GM18502 (cell line): Measurements from ENCODE around the gene GLIS1.

Experiments used
- ATAC-seq: cut with Tn5 transposase; IDR thresholded peaks from one replicate; pipeline ENCODE4 v1.9.1; 2021; ENCODE audit warnings: mild to moderate bottlenecking; ENCODE audit not compliant: unreplicated experiment, poor library complexity

GLIS1 gene

GRCh38 chr1:53507116-53507820 lies 231.7 kb downstream of the GLIS1 start:
- no peak for ATAC-seq

GRCh38 chr1:53506355-53507050 lies 232.5 kb downstream of the GLIS1 start:
- no peak for ATAC-seq

- no peak for ATAC-seq
Measured at GRCh38 chr1:53505891-53506290, 233.1 kb downstream of the GLIS1 start.

DNA sequence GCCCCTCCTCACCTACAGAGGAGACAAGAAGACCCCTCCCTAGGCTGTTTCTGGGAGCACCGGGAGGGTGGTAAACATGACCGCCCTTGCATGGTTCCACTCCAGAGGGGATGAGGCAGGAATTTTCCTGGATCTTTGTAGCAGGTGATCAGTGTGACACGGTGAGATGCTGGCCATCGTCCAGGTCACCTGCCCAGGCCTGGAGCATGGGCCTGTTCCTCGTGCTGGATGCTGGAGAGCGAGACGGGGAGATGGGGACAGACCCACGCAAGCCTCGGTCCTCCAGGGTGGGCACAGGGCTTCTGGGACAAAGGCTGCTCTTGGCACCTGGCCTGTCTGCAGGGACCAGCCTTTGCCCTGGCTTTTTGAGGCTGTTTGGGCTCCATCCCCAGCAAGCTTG lies 233.6 kb downstream of the GLIS1 start:
- ATAC-seq, result no peak

GRCh38 chr1:53504901-53505300 lies 234.1 kb downstream of the GLIS1 start:
- ATAC-seq, result no peak

DNA sequence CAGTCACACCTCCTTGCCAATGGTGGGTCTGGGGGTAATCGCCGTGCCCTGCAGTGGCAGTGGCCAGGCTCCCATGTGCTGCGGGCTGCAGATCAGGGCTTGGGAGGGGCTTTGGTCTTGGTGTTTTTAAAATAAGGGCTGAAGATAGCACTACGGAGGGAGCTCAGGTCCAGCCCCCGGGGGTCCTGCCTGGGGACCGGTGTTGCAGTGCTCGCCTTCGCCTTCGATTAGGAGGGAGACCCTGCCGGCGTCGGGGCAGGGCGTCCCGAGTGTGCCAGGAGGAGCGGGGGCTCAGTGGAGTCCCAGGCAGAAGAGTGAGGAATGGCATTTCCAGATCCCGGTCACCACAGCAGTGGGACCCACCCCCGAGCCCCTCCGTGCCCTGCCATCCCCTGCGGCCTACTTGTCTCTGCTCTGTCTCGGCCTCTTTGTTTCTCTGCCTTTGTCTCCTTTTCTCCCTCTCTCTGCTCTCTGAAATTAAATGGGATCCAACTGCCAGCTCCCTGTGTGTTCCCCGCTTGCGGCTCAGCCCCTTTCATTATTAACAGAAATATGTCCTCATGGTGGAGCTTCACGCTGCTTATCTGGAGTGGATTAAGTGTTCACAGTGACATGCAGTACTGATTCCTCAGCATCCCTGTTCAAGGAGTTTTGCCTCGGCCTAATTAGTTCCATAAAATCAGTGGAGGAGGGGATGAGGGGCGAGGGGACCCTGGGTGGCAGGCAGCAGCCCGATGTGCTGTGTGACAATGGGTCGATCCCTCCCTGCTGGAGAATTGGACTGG lies 235.3 kb downstream of the GLIS1 start:
- no peak for ATAC-seq

- no peak for ATAC-seq
Measured at GRCh38 chr1:53502641-53503432, 236.1 kb downstream of the GLIS1 start.

GRCh38 chr1:53501065-53502005 lies 237.6 kb downstream of the GLIS1 start:
- no peak for ATAC-seq

- no peak for ATAC-seq
Measured at GRCh38 chr1:53500204-53501064, 238.5 kb downstream of the GLIS1 start.

DNA sequence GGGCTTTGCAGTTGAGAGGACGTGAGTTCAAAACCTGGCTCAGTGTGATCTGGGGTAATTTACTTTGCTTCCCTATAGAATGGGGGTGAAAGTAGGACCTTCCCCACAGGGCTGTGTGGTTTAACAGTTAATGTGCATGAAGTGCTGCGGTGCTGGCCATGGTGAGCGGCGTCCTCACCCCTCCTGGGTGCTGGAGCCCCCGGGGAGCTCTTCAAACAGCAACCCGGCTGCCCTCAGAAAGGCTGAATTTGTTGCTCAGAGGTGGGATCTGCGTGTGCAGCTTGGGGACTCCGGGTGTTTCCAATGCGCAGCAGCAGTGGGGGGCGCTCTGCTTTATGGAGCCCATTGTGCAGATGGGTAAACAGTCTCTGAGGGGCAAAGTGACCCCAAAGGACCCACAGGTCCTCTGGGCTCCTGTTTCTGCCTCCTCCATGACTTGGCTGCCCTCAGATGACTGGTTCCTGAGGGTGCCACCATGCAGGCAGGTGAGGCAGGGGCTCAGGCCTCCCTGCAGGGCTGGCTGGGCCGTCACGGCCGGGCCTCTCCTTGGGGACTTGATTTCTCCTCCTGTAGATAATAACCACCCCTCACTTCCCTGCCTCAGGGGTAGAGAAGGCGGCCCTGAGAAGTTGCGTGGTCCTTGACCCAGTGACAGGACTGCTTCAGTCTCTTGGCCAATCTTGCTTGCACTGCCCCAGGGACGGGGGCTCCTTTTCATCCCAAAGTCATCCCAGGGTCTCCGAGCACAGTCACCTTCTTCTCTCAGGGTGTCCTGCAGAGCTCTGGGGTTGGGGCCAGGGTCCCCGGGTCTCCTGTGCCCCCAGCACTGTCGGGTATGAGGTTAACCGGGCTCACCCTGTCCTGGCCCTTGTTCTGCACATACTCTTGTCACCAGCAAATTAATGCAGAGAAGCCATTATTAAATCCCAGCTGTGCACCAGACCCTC lies 239.4 kb downstream of the GLIS1 start:
- ATAC-seq, result no peak

- no peak for ATAC-seq
Measured at GRCh38 chr1:53498555-53499131, 240.3 kb downstream of the GLIS1 start.

GRCh38 chr1:53495633-53496345 lies 243.2 kb downstream of the GLIS1 start:
- no peak for ATAC-seq

GRCh38 chr1:53490351-53490750 lies 248.6 kb downstream of the GLIS1 start:
- no peak for ATAC-seq

DNA sequence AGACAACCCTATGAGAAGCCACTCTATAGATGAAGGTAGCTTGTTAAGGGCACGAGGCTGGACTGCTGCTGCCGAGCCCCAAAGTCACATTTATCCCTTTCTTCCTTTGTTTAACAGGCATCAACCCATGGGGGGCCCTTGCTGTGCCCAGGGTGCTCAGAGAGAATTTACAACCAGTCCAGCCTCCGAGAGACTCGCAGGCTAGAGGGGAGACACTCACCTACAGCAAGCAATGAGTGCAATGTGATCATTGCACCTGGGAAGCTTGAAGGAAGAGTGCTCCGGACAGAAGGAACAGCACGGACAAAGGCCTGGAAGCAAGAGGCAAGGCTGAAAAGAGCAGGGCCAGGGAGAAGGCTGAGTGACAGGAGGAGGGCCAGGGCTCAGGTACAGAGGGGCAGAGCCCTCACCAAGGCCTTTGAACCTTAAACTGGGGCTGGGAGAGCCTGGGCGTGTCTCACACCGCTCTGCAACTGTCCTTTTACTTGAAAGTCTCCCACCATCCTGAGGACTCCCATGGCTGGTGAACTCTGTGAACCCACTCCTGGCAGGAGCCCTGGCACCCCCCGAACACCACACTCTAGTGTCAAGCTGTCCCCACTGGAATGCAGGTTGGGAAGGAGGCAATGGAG lies 252.5 kb downstream of the GLIS1 start:
- no peak for ATAC-seq

- no peak for ATAC-seq
Measured at GRCh38 chr1:53485478-53486394, 253.2 kb downstream of the GLIS1 start.
